ENCODE data around the gene WASL.

DNA sequence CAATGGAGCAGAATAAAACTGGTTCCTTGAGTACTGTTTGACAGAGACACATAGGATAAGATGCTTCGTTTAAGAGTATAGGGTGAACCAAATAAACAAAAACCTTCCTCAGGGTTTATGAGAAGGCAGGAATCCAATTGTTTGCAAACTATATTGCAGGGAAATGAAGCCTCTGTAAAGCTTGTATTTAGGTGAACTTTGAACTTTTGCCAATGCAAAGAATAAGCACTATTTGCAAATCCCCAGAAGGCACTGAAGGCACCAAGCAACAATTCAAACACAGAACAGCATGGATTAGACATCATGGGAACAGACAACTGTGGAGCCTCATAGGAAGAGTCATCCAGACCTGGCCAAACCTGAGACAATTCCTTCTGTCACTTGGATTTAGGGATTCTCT lies 47.1 kb upstream of the WASL start:
- TF ChIP-seq, protein P1, sequence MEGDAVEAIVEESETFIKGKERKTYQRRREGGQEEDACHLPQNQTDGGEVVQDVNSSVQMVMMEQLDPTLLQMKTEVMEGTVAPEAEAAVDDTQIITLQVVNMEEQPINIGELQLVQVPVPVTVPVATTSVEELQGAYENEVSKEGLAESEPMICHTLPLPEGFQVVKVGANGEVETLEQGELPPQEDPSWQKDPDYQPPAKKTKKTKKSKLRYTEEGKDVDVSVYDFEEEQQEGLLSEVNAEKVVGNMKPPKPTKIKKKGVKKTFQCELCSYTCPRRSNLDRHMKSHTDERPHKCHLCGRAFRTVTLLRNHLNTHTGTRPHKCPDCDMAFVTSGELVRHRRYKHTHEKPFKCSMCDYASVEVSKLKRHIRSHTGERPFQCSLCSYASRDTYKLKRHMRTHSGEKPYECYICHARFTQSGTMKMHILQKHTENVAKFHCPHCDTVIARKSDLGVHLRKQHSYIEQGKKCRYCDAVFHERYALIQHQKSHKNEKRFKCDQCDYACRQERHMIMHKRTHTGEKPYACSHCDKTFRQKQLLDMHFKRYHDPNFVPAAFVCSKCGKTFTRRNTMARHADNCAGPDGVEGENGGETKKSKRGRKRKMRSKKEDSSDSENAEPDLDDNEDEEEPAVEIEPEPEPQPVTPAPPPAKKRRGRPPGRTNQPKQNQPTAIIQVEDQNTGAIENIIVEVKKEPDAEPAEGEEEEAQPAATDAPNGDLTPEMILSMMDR (IDR thresholded peaks at IDR 0.05) = no peak
- no peak for TF ChIP-seq POLR2A (IDR thresholded peaks at IDR 0.05)

Data from testis (tissue), 2 donors.